NK-92 (cell line): Measurements from ENCODE around the gene FAM83D.

Experiments
- DNase-seq: peaks from one replicate; lab custom pipeline; 2025; ENCODE audit not compliant: unreplicated experiment; lab: John Stamatoyannopoulos, UW

Gene FAM83D

GRCh38 chr20:38997622-38998021 is 71.4 kb downstream of the FAM83D start:
- no peak for DNase-seq

- DNase-seq: no peak
These were observed 73.0 kb downstream of the FAM83D start for GRCh38 chr20:38999217-38999616.

- no peak for DNase-seq
These were observed 74.0 kb downstream of the FAM83D start for GRCh38 chr20:38999965-39000910.
